Placental epithelial cell (primary cell): ENCODE data around the gene FAM9A. TPM values are rescaled to one million over a fixed set of nuclear protein-coding genes. Genes with fewer than 3 reads are reported as not detected.

Source experiments
- total RNA-seq: library from RNA; depleted of rRNA; stranded (reverse); fragments of >200 nt; gene quantifications from 2 replicates; pipeline ENCODE4 v1.2.3, GENCODE V29; 2012

The FAM9A gene
- not detected in 2 replicates for total RNA-seq

GRCh38 chrX:8801041-8801599, at the start of gene FAM9A:
Gene FAM9A, minus strand, starts transcription at chrX:8801383. Its CDS starts 1,212 bp downstream, at chrX:8800171.

Other genes with a start within 250 kb of the FAM9A start
- 2.4 and 7.6 TPM in 2 replicates for gene ANOS1, start 69.2 kb downstream of the FAM9A start, total RNA-seq
- gene FAM9B, start 232.7 kb upstream of the FAM9A start, total RNA-seq, result not detected in 2 replicates